CD4-positive, CD25-positive, alpha-beta regulatory T cell (primary cell): Measurements from ENCODE around the gene TAMALIN. TPM values are rescaled to one million over a fixed set of nuclear protein-coding genes. Genes with fewer than 3 reads are reported as not detected.

Source experiments
- ATAC-seq, 2 donors: fragments of 150-1000 bp; cut with Tn5 transposase; one replicate each; pipeline ENCODE4 v1.10.0; 2021; ENCODE audit warnings: low read depth in 2 of 2, moderate number of reproducible peaks in 2 of 2, moderate library complexity in 1 of 2
- DNase-seq, 3 donors: peaks; one replicate each; pipeline versions ENCODE4 v3.0.0 to v3.0.0-alpha.2; 2012 to 2022; ENCODE audit warnings: mixed read lengths in 1 of 3
- H3K27ac ChIP-seq: one replicate; pipeline ENCODE4 v1.7.0; 2013; ENCODE audit warnings: mild to moderate bottlenecking, low read length; ENCODE audit not compliant: insufficient read depth, poor library complexity, severe bottlenecking
- H3K27me3 ChIP-seq: one replicate; pipeline ENCODE4 v1.7.0; 2013; ENCODE audit warnings: low read length; ENCODE audit not compliant: control insufficient read depth, insufficient read depth
- H3K36me3 ChIP-seq: one replicate; pipeline ENCODE4 v1.7.0; 2013; ENCODE audit warnings: mild to moderate bottlenecking, low read length, moderate library complexity; ENCODE audit not compliant: control insufficient read depth, insufficient read depth
- H3K4me1 ChIP-seq: 2 replicates; pipeline ENCODE4 v1.7.0; 2013; ENCODE audit warnings: mild to moderate bottlenecking, low read length; ENCODE audit not compliant: insufficient read depth, control insufficient read depth, poor library complexity, severe bottlenecking
- H3K4me3 ChIP-seq: one replicate; pipeline ENCODE4 v1.7.0; 2013; ENCODE audit warnings: low read depth, mild to moderate bottlenecking, low read length, moderate library complexity
- H3K9me3 ChIP-seq, 2 experiments: 1 replicate in 1 of 2; 2 replicates in 1 of 2; pipeline ENCODE4 v1.7.0; 2013; ENCODE audit warnings: low read length in 2 of 2, mild to moderate bottlenecking in 1 of 2, moderate library complexity in 1 of 2; ENCODE audit not compliant: control insufficient read depth in 2 of 2
- H3K27ac Mint-ChIP-seq, 3 donors: one replicate each; pipeline ENCODE4 v1.8.0; 2020 to 2022; ENCODE audit warnings: mild to moderate bottlenecking in 3 of 3, mixed read lengths in 3 of 3, moderate library complexity in 2 of 3
- H3K27me3 Mint-ChIP-seq: one replicate; pipeline ENCODE4 v1.8.0; 2022; ENCODE audit warnings: mild to moderate bottlenecking, mixed read lengths
- H3K36me3 Mint-ChIP-seq: one replicate; pipeline ENCODE4 v1.8.0; 2020; ENCODE audit warnings: mixed read lengths
- H3K4me1 Mint-ChIP-seq, 4 donors: one replicate each; pipeline ENCODE4 v1.8.0; 2020 to 2022; ENCODE audit warnings: mixed read lengths in 4 of 4, mild to moderate bottlenecking in 1 of 4
- H3K4me3 Mint-ChIP-seq, 4 donors: one replicate each; pipeline ENCODE4 v1.8.0; 2020 to 2022; ENCODE audit warnings: mild to moderate bottlenecking in 4 of 4, mixed read lengths in 4 of 4, moderate library complexity in 3 of 4
- H3K9me3 Mint-ChIP-seq, 7 donors: one replicate each; pipeline ENCODE4 v1.8.0; 2020 to 2022; ENCODE audit warnings: mixed read lengths in 7 of 7, mild to moderate bottlenecking in 3 of 7, moderate library complexity in 2 of 7
- polyA plus RNA-seq, 4 donors: library from polyadenylated mRNA; unstranded; fragments of 300-500 nt; fragmentation: Illumina TruSeq; gene quantifications; one replicate each; pipeline ENCODE4 v1.2.3, GENCODE V29; 2021
- total RNA-seq: library from RNA; stranded (reverse); gene quantifications from one replicate; pipeline ENCODE4 v1.2.3, GENCODE V29; 2022

TAMALIN gene
- total and polyA plus RNA-seq, 5 donors from 2014 or later = 0.37 to 253 (median 1.1) TPM

GRCh38 chr12:51963477-51963876 lies 43.3 kb upstream of the TAMALIN start:
- no peak for DNase-seq
- no peaks in the 10 kb centered on the region for H3K27me3 Mint-ChIP-seq
- peaks cover 7% of the 10 kb centered on the region for H3K36me3 Mint-ChIP-seq
- H3K36me3 ChIP-seq = no peaks in the 10 kb centered on the region
- no peaks in the 10 kb centered on the region for H3K9me3 ChIP-seq
- H3K27me3 ChIP-seq = no peaks in the 10 kb centered on the region
- peaks cover 16 to 28% (median 21%) of the 10 kb centered on the region in 4 donors for H3K4me1 Mint-ChIP-seq
- H3K9me3 Mint-ChIP-seq = no peaks in the 10 kb centered on the region
- H3K4me3 Mint-ChIP-seq = no peak overlapping the region
- no peaks in the 10 kb centered on the region for H3K4me1 ChIP-seq
- H3K27ac ChIP-seq = no peak overlapping the region
- no peak overlapping the region for H3K4me3 ChIP-seq
- no peak overlapping the region for H3K27ac Mint-ChIP-seq
- no peak for ATAC-seq

- ATAC-seq = no peak
- peaks cover 5% of the 10 kb centered on the region for H3K27me3 Mint-ChIP-seq
- H3K36me3 Mint-ChIP-seq = no peaks in the 10 kb centered on the region
- Histone ChIP-seq H3K4me1 (peaks cover 42% of the 10 kb centered on the region), H3K36me3 (no peaks in the 10 kb centered on the region), H3K27me3 (no peaks in the 10 kb centered on the region), H3K27ac (no peak overlapping the region), H3K9me3 (no peaks in the 10 kb centered on the region), H3K4me3 (no peak overlapping the region)
- peaks cover 37 to 51% (median 46%) of the 10 kb centered on the region in 4 donors for H3K4me1 Mint-ChIP-seq
- no peaks in the 10 kb centered on the region for H3K9me3 Mint-ChIP-seq
- DNase-seq = no peak
- H3K4me3 Mint-ChIP-seq = no peak overlapping the region
- peak overlapping the region in 1 of 3 donors; percentile 72 for H3K27ac Mint-ChIP-seq
These were observed 37.1 kb upstream of the TAMALIN start for GRCh38 chr12:51969643-51970042.

GRCh38 chr12:51970904-51971646 lies 35.7 kb upstream of the TAMALIN start:
- peak overlapping the region; percentile 53 for H3K4me3 ChIP-seq
- Mint-ChIP-seq H3K27me3 (peaks cover 5% of the 10 kb centered on the region), H3K4me1 (peaks cover 40 to 61% (median 53%) of the 10 kb centered on the region in 4 donors), H3K36me3 (peaks cover 7% of the 10 kb centered on the region), H3K27ac (peak overlapping the region in 2 of 3 donors; percentile 1 to 6), H3K4me3 (peak overlapping the region; percentile 0 to 72 (median 43)), H3K9me3 (no peaks in the 10 kb centered on the region)
- no peak overlapping the region for H3K27ac ChIP-seq
- H3K4me1 ChIP-seq = peaks cover 50% of the 10 kb centered on the region
- peaks cover 6% of the 10 kb centered on the region for H3K36me3 ChIP-seq
- no peaks in the 10 kb centered on the region for H3K27me3 ChIP-seq
- no peaks in the 10 kb centered on the region for H3K9me3 ChIP-seq
- peak in 2 of 3 donors; percentile 47 to 72 for DNase-seq
- peak; percentile 69 to 82 for ATAC-seq

- Histone ChIP-seq H3K9me3 (no peaks in the 10 kb centered on the region), H3K4me1 (peaks cover 50% of the 10 kb centered on the region), H3K4me3 (peak overlapping the region; percentile 53), H3K27me3 (no peaks in the 10 kb centered on the region), H3K36me3 (peaks cover 8% of the 10 kb centered on the region), H3K27ac (no peak overlapping the region)
- peaks cover 15% of the 10 kb centered on the region for H3K36me3 Mint-ChIP-seq
- peak overlapping the region; percentile 0 to 60 (median 11) for H3K4me3 Mint-ChIP-seq
- ATAC-seq (no peak), DNase-seq (peak in 1 of 3 donors; percentile 24)
- peak overlapping the region in 1 of 3 donors; percentile 26 for H3K27ac Mint-ChIP-seq
- H3K27me3 Mint-ChIP-seq = peaks cover 5% of the 10 kb centered on the region
- peaks cover 40 to 61% (median 55%) of the 10 kb centered on the region in 4 donors for H3K4me1 Mint-ChIP-seq
- H3K9me3 Mint-ChIP-seq = no peaks in the 10 kb centered on the region
These were observed 34.9 kb upstream of the TAMALIN start for GRCh38 chr12:51971679-51972421.

GRCh38 chr12:51972422-51972812 lies 34.3 kb upstream of the TAMALIN start:
- Mint-ChIP-seq H3K36me3 (peaks cover 17% of the 10 kb centered on the region), H3K4me3 (peak overlapping the region in 3 of 4 donors; percentile 22 to 54 (median 31)), H3K27me3 (peaks cover 5% of the 10 kb centered on the region), H3K4me1 (peaks cover 40 to 61% (median 55%) of the 10 kb centered on the region in 4 donors), H3K27ac (peak overlapping the region in 2 of 3 donors; percentile 19 to 26), H3K9me3 (no peaks in the 10 kb centered on the region)
- Histone ChIP-seq H3K36me3 (peaks cover 10% of the 10 kb centered on the region), H3K4me1 (peaks cover 50% of the 10 kb centered on the region), H3K27ac (no peak overlapping the region), H3K27me3 (no peaks in the 10 kb centered on the region), H3K4me3 (peak overlapping the region; percentile 53), H3K9me3 (no peaks in the 10 kb centered on the region)
- DNase-seq = no peak
- ATAC-seq = no peak

- peak in 1 of 2 donors; percentile 47 for ATAC-seq
- peaks cover 50% of the 10 kb centered on the region for H3K4me1 ChIP-seq
- peaks cover 17% of the 10 kb centered on the region for H3K36me3 Mint-ChIP-seq
- H3K9me3 ChIP-seq = no peaks in the 10 kb centered on the region
- peak overlapping the region in 2 of 3 donors; percentile 19 to 39 for H3K27ac Mint-ChIP-seq
- H3K27me3 Mint-ChIP-seq = peaks cover 5% of the 10 kb centered on the region
- peak overlapping the region in 3 of 4 donors; percentile 22 to 54 (median 31) for H3K4me3 Mint-ChIP-seq
- no peak overlapping the region for H3K27ac ChIP-seq
- peak in 1 of 3 donors; percentile 24 for DNase-seq
- H3K4me1 Mint-ChIP-seq = peaks cover 40 to 61% (median 55%) of the 10 kb centered on the region in 4 donors
- no peaks in the 10 kb centered on the region for H3K9me3 Mint-ChIP-seq
- peaks cover 10% of the 10 kb centered on the region for H3K36me3 ChIP-seq
- no peaks in the 10 kb centered on the region for H3K27me3 ChIP-seq
- H3K4me3 ChIP-seq = peak overlapping the region; percentile 53
These were observed 33.9 kb upstream of the TAMALIN start for GRCh38 chr12:51972849-51973273.

GRCh38 chr12:51973560-51973959 lies 33.2 kb upstream of the TAMALIN start:
- H3K36me3 ChIP-seq = peaks cover 10% of the 10 kb centered on the region
- peaks cover 20% of the 10 kb centered on the region for H3K36me3 Mint-ChIP-seq
- H3K4me1 ChIP-seq = peaks cover 50% of the 10 kb centered on the region
- H3K4me1 Mint-ChIP-seq = peaks cover 40 to 61% (median 55%) of the 10 kb centered on the region in 4 donors
- peak overlapping the region in 1 of 4 donors; percentile 32 for H3K4me3 Mint-ChIP-seq
- peak overlapping the region in 2 of 3 donors; percentile 19 to 71 for H3K27ac Mint-ChIP-seq
- peaks cover 5% of the 10 kb centered on the region for H3K27me3 Mint-ChIP-seq
- no peaks in the 10 kb centered on the region for H3K9me3 ChIP-seq
- ATAC-seq (no peak), DNase-seq (no peak)
- no peak overlapping the region for H3K4me3 ChIP-seq
- no peaks in the 10 kb centered on the region for H3K9me3 Mint-ChIP-seq
- no peak overlapping the region for H3K27ac ChIP-seq
- no peaks in the 10 kb centered on the region for H3K27me3 ChIP-seq
